Gastroesophageal sphincter (tissue), 4 donors: ENCODE data around the gene MYOZ3. TPM values are rescaled to one million over a fixed set of nuclear protein-coding genes. Genes with fewer than 3 reads are reported as not detected.

Experiments
- ATAC-seq: fragments of 150-250 bp; one replicate; pipeline ENCODE4 v1.9.1; 2016; ENCODE audit warnings: mild to moderate bottlenecking, moderate library complexity
- H3K27ac ChIP-seq, 4 donors: fragments of 200-600 bp; sonication (generic) in 3 of 4; 1 replicate in 3 of 4; 2 replicates in 1 of 4; pipeline ENCODE4 v1.5.1; 2016 to 2019
- H3K27me3 ChIP-seq: fragments of 200-600 bp; sonication (generic); one replicate; pipeline ENCODE4 v1.5.1; 2019
- H3K36me3 ChIP-seq, 2 donors: fragments of 200-600 bp; sonication (generic); one replicate each; pipeline ENCODE4 v1.5.1; 2019; ENCODE audit warnings: control low read depth in 1 of 2
- H3K4me1 ChIP-seq, 3 donors: fragments of 200-600 bp; sonication (generic); 1 replicate in 2 of 3; 2 replicates in 1 of 3; pipeline ENCODE4 v1.5.1; 2016 to 2019; ENCODE audit warnings: control low read depth in 2 of 3
- H3K4me3 ChIP-seq, 2 donors: fragments of 200-600 bp; sonication (generic); one replicate each; pipeline ENCODE4 v1.5.1; 2019; ENCODE audit warnings: mild to moderate bottlenecking in 1 of 2, moderate library complexity in 1 of 2
- H3K9me3 ChIP-seq, 3 donors: fragments of 200-600 bp; sonication (generic); one replicate each; pipeline ENCODE4 v1.5.1; 2017 to 2019; ENCODE audit warnings: control low read depth in 2 of 3
- CTCF ChIP-seq, 4 experiments: fragments of 200-600 bp in 2 of 4; fragments of 450-650 bp in 2 of 4; sonication (generic) in 1 of 4; IDR thresholded peaks; one replicate each; pipeline ENCODE4 v1.5.1; 2017 to 2019; ENCODE audit warnings: antibody characterized with exemption in 4 of 4, mild to moderate bottlenecking in 2 of 4, moderate library complexity in 2 of 4
- EP300 ChIP-seq: sonication (generic); formaldehyde crosslinking; IDR thresholded peaks from one replicate; pipeline ENCODE4 v1.6.1; 2017; ENCODE audit warnings: antibody characterized with exemption, mild to moderate bottlenecking
- POLR2A ChIP-seq, 2 donors: fragments of 450-650 bp; IDR thresholded peaks; one replicate each; pipeline ENCODE4 v1.6.1; 2017; ENCODE audit warnings: antibody characterized with exemption in 2 of 2, mild to moderate bottlenecking in 2 of 2, moderate library complexity in 1 of 2
- POLR2AphosphoS5 ChIP-seq: sonication (generic); formaldehyde crosslinking; IDR thresholded peaks from one replicate; pipeline ENCODE4 v1.6.1; 2017; ENCODE audit warnings: antibody characterized with exemption
- WGBS, 2 donors: methylation state at CpG; one replicate each; pipeline ENCODE4 v1.1.5; 2018; ENCODE audit warnings: low coverage in 1 of 2; 5-methylcytosine and 5-hydroxymethylcytosine counted together
- total RNA-seq, 4 donors: library from RNA; depleted of rRNA; stranded (reverse); fragments of >200 nt; gene quantifications; one replicate each; pipeline ENCODE4 v1.1.0, GENCODE V29; 2016

MYOZ3 gene
- total RNA-seq, 4 donors from 2014 or later = 0.13 to 0.62 (median 0.22) TPM; not detected in 1

GRCh38 chr5:150623152-150623877, 37.7 kb upstream of the MYOZ3 start:
- 31 to 57% methylated on average over 2 to 5 of the region's 7 CpGs for WGBS, 2 donors
- H3K27me3 ChIP-seq = no peaks in the 10 kb centered on the region
- no peak for ATAC-seq
- H3K27ac ChIP-seq = peak overlapping the region in 3 of 4 donors; percentile 80 to 93 (median 90)
- no peak for TF ChIP-seq POLR2AphosphoS5
- no peak for TF ChIP-seq CTCF (IDR thresholded peaks at IDR 0.05)
- TF ChIP-seq EP300 = no peak
- no peak for TF ChIP-seq POLR2A (IDR thresholded peaks at IDR 0.05)
- no peaks in the 10 kb centered on the region for H3K36me3 ChIP-seq
- H3K9me3 ChIP-seq = no peaks in the 10 kb centered on the region
- H3K4me1 ChIP-seq = peaks cover 0 to 68% (median 52%) of the 10 kb centered on the region in 3 donors
- H3K4me3 ChIP-seq = no peak overlapping the region

GRCh38 chr5:150623878-150624216, 37.2 kb upstream of the MYOZ3 start:
- H3K4me1 ChIP-seq = peaks cover 0 to 68% (median 47%) of the 10 kb centered on the region in 3 donors
- ATAC-seq = no peak
- H3K36me3 ChIP-seq = no peaks in the 10 kb centered on the region
- 63% methylated on average over 2 of the region's 5 CpGs; no CpG with 5 or more reads in 1 of the 2 donors for WGBS, 2 donors
- H3K27ac ChIP-seq = peak overlapping the region in 3 of 4 donors; percentile 80 to 93 (median 90)
- H3K4me3 ChIP-seq = peak overlapping the region in 1 of 2 donors; percentile 90
- H3K27me3 ChIP-seq = no peaks in the 10 kb centered on the region
- no peaks in the 10 kb centered on the region for H3K9me3 ChIP-seq
- no peak for TF ChIP-seq CTCF (IDR thresholded peaks at IDR 0.05)
- TF ChIP-seq POLR2AphosphoS5 = no peak
- no peak for TF ChIP-seq EP300
- no peak for TF ChIP-seq POLR2A (IDR thresholded peaks at IDR 0.05)

GRCh38 chr5:150624334-150625163, 36.5 kb upstream of the MYOZ3 start:
- H3K27ac ChIP-seq = peak overlapping the region; percentile 64 to 93 (median 85)
- TF ChIP-seq CTCF (IDR thresholded peaks at IDR 0.05) (peak in 1 of 4 experiments; percentile 16), EP300 (no peak)
- no peaks in the 10 kb centered on the region for H3K27me3 ChIP-seq
- H3K9me3 ChIP-seq = no peaks in the 10 kb centered on the region
- no peaks in the 10 kb centered on the region for H3K36me3 ChIP-seq
- peak; percentile 44 for ATAC-seq
- H3K4me3 ChIP-seq = peak overlapping the region; percentile 68 to 90
- 27 to 44% methylated on average over 5 to 8 of the region's 74 CpGs for WGBS, 2 donors
- H3K4me1 ChIP-seq = peaks cover 0 to 68% (median 40%) of the 10 kb centered on the region in 3 donors

GRCh38 chr5:150625164-150625535, 35.9 kb upstream of the MYOZ3 start:
- Histone ChIP-seq H3K4me3 (peak overlapping the region; percentile 68 to 90), H3K9me3 (no peaks in the 10 kb centered on the region), H3K4me1 (peaks cover 0 to 68% (median 36%) of the 10 kb centered on the region in 3 donors), H3K27ac (peak overlapping the region; percentile 64 to 93 (median 85)), H3K36me3 (no peaks in the 10 kb centered on the region), H3K27me3 (no peaks in the 10 kb centered on the region)
- peak; percentile 53 for TF ChIP-seq POLR2AphosphoS5
- TF ChIP-seq CTCF (IDR thresholded peaks at IDR 0.05) = no peak
- WGBS, 2 donors = 0% methylated on average over 1 of the region's 19 CpGs; no CpG with 5 or more reads in 1 of the 2 donors
- ATAC-seq = peak; percentile 68
